Renal cortical epithelial cell (primary cell): ENCODE measurements around the gene TDRD9. TPM values are rescaled to one million over a fixed set of nuclear protein-coding genes. Genes with fewer than 3 reads are reported as not detected.

Experiments used
- DNase-seq: peaks from one replicate; pipeline ENCODE4 v3.0.0-alpha.2; 2011; ENCODE audit warnings: low read depth
- total RNA-seq: library from RNA; depleted of rRNA; stranded (reverse); fragments of >200 nt; gene quantifications from 2 replicates; pipeline ENCODE4 v1.2.3, GENCODE V29; 2014

Gene TDRD9
- total RNA-seq, 1 donor from 2014 or later = 4.5 TPM

GRCh38 chr14:103980623-103981238, 52.5 kb downstream of the TDRD9 start:
- DNase-seq = peak; percentile 47

GRCh38 chr14:103984196-103984595, 55.9 kb downstream of the TDRD9 start:
- DNase-seq = no peak

GRCh38 chr14:103989034-103989433, 60.8 kb downstream of the TDRD9 start:
- DNase-seq = no peak

- no peak for DNase-seq
Measured at GRCh38 chr14:103989964-103990363, 61.7 kb downstream of the TDRD9 start.

GRCh38 chr14:103994535-103995184, 66.4 kb downstream of the TDRD9 start:
- peak; percentile 27 for DNase-seq

GRCh38 chr14:103995876-103996275, 67.6 kb downstream of the TDRD9 start:
- no peak for DNase-seq

- DNase-seq = no peak
Measured at GRCh38 chr14:103997391-103997790, 69.1 kb downstream of the TDRD9 start.

GRCh38 chr14:103998027-103998426, 69.8 kb downstream of the TDRD9 start:
- DNase-seq = no peak

GRCh38 chr14:103999795-104000440, 71.7 kb downstream of the TDRD9 start:
- no peak for DNase-seq

- DNase-seq = no peak
Measured at GRCh38 chr14:104001003-104001402, 72.7 kb downstream of the TDRD9 start.

GRCh38 chr14:104003616-104004015, 75.4 kb downstream of the TDRD9 start:
- no peak for DNase-seq

GRCh38 chr14:104004849-104005248, 76.6 kb downstream of the TDRD9 start:
- DNase-seq = no peak

GRCh38 chr14:104005489-104005888, 77.2 kb downstream of the TDRD9 start:
- DNase-seq = no peak

GRCh38 chr14:104007121-104007520, 78.9 kb downstream of the TDRD9 start:
- DNase-seq = no peak

GRCh38 chr14:104009297-104009696, 81.0 kb downstream of the TDRD9 start:
- DNase-seq = no peak

- DNase-seq = peak; percentile 19
Measured at GRCh38 chr14:104011824-104012517, 83.7 kb downstream of the TDRD9 start.

GRCh38 chr14:104014764-104015163, 86.5 kb downstream of the TDRD9 start:
- DNase-seq = no peak

GRCh38 chr14:104016873-104017650, 88.8 kb downstream of the TDRD9 start:
- peak; percentile 26 for DNase-seq

GRCh38 chr14:104019029-104019428, 90.8 kb downstream of the TDRD9 start:
- no peak for DNase-seq

GRCh38 chr14:104019806-104020205, 91.5 kb downstream of the TDRD9 start:
- DNase-seq = no peak

GRCh38 chr14:104020471-104020870, 92.2 kb downstream of the TDRD9 start:
- DNase-seq = no peak
